ENCODE measurements around the gene CDH15.
A peak's percentile ranks its signal among the peaks of the same experiment; 100 is the strongest.
"Not testable (repeated sequence)": the region's sequence is repeated elsewhere in the genome, so short reads cannot be mapped to it uniquely, and the experiment has no call there.

CDH15 gene

DNA sequence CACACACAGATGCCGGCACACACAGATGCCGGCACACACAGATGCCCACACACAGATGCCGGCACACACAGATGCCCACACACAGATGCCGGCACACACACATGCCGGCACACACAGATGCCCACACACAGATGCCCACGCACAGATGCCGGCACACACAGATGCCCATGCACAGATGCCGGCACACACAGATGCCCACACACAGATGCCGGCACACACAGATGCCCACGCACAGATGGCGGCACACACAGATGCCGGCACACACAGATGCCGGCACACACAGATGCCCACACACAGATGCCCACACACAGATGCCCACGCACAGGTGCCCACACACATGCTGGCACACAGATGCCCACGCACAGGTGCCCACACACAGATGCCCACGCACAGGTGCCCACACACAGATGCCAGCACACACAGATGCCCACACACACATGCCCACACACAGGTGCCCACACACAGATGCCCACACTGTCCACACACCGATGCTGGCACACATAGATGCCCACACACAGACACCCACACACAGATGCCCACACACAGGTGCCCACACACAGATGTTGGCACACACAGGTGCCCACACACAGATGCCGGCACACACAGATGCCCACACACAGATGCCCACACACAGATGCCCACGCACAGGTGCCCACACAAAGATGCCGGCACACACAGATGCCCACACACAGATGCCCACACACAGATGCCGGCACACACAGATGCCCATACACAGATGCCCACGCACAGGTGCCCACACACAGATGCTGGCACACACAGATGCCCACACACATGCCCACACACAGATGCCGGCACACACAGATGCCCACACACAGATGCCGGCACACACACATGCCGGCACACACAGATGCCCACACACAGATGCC lies 17.2 kb downstream of the CDH15 start:
- not testable (repeated sequence) for DNase-seq

DNA sequence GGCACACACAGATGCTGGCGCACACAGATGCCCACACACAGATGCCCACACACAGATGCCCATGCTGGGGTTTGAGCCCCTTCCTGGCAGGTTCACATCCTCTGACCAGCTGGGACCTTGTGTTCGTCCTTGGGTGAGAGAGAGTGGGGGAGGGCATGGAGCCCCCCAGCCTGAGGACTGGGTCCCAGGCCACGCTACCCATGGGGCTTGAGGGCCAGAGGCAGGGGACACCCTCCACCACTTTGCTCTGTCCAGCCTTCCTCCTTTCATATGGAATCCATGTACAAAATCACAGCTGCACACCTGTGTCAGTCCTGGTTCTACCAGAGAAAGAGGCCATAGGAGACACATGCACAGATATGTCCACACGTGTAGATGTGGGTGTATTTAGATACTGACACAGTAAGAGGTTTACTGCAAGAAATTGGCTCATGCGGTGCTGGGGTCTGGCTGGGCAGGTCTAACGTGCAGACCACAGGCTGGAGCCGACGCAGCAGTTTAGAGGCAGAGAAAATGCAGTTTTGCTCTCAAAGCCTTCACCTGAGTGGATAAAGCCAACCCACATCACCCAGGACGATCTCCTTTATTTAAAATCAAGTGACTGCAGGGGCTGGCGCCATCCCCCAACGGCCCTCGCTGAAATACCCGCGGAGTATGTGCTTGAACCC lies 17.9 kb downstream of the CDH15 start:
- DNase-seq, result no peak

DNA sequence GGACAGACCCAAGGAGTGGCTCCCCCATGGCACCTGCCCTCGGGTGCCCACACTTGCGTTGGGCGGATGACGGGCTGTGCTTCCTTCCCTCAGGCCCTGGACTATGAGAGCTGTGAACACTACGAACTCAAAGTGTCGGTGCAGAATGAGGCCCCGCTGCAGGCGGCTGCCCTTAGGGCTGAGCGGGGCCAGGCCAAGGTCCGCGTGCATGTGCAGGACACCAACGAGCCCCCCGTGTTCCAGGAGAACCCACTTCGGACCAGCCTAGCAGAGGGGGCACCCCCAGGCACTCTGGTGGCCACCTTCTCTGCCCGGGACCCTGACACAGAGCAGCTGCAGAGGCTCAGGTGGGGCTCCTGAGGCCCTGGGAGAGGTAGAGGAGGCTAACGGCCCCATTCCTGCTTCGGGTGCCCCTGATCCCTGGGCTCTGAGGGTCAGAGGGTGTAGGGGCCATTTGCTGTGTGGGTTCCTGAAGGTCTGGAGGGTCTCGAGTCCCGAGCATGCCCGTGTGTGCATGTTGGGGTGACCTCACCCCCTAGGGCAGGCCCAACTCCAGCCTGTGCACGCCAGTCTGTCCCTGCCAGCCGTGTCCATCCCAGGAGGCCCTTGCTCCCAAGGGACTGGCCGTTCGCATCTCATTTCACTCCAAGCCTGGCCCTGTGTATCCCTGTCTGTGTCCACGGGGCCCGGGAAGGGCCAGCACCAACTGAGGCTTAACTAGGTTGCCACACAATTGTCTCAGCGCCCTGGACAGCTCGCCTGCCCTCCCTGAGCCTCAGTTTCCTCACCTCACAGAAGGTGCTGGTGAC lies 18.8 kb downstream of the CDH15 start:
- no peak for DNase-seq

DNA sequence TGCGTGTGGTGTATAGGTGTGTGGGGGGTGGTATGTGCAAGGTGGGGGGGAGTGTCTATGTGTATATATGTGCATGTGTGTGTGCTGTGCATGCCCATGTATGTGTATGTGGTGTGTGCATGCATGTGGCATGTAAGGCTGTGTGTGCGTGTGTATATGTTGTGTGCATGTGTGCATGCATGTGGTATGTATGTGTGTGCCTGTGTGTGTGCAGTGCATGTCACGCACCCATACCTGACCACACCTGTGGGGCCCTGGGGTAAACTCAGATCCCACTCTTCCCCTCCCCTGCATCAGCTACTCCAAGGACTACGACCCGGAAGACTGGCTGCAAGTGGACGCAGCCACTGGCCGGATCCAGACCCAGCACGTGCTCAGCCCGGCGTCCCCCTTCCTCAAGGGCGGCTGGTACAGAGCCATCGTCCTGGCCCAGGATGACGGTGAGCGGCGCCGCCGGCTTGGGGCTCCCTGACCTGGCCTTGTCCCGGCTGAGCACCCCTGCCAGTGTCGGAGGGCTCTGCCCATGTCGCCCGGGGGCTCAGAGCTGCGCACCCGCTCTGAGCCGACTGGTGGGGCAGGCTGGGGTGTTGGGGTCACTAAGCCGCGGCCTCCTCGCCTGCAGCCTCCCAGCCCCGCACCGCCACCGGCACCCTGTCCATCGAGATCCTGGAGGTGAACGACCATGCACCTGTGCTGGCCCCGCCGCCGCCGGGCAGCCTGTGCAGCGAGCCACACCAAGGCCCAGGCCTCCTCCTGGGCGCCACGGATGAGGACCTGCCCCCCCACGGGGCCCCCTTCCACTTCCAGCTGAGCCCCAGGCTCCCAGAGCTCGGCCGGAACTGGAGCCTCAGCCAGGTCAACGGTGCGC lies 19.7 kb downstream of the CDH15 start:
- DNase-seq, result no peak

DNA sequence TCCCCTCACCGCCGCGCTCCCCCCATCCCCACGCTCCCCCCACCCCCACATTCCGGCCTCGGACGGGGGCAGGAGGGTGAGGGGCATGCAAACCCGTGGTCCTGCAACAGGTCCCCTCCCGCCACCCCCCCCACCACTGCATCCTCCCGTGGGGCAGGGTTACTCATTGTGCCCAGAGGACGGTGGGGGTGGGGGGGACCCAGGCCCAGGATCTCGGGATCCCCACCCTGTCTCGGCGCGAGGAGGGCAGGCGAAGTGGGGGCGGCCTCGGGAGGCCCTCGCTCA lies 20.3 kb downstream of the CDH15 start:
- no peak for DNase-seq

DNA sequence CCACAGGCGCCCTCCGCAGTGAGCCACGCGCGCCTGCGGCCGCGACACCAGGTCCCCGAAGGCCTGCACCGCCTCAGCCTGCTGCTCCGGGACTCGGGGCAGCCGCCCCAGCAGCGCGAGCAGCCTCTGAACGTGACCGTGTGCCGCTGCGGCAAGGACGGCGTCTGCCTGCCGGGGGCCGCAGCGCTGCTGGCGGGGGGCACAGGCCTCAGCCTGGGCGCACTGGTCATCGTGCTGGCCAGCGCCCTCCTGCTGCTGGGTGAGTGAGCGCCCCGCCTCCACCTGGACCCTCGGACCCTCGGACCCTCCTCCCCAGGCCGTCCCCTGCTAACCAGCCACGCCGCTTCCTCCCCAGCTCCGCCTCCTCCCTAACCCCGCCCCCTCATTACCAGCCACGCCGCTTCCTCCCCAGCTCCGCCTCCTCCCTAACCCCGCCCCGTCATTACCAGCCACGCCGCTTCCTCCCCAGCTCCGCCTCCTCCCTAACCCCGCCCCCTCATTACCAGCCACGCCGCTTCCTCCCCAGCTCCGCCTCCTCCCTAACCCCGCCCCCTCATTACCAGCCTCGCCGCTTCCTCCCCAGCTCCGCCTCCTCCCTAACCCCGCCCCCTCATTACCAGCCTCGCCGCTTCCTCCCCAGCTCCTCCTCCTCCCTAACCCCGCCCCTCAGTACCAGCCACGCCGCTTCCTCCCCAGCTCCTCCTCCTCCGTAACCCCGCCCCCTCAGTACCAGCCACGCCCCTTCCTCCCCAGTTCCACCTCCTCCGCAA lies 20.8 kb downstream of the CDH15 start:
- peak; percentile 88 for DNase-seq

DNA sequence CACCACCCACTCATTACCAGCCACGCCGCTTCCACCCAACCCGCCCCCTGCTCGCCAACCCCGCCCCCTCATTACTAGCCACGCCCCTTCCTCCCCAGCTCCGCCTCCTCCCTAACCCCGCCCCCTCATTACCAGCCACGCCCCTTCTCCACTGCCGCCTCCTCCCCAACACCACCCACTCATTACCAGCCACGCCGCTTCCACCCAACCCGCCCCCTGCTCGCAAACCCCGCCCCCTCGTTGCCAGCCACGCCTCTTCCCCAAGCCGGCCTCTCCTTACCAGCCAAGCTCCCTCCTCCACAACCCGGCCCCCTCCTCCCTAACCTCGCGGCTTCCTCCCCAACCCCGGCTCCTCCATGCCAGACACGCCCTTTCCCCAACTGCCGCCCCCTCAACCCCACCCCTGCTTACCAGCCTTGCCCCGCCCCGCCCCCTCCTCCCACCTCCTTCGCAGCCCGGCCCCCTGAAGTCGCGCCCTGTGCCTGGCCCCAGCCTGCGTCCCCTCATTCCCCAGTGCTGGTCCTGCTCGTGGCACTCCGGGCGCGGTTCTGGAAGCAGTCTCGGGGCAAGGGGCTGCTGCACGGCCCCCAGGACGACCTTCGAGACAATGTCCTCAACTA lies 21.5 kb downstream of the CDH15 start:
- peak; percentile 81 for DNase-seq

DNA sequence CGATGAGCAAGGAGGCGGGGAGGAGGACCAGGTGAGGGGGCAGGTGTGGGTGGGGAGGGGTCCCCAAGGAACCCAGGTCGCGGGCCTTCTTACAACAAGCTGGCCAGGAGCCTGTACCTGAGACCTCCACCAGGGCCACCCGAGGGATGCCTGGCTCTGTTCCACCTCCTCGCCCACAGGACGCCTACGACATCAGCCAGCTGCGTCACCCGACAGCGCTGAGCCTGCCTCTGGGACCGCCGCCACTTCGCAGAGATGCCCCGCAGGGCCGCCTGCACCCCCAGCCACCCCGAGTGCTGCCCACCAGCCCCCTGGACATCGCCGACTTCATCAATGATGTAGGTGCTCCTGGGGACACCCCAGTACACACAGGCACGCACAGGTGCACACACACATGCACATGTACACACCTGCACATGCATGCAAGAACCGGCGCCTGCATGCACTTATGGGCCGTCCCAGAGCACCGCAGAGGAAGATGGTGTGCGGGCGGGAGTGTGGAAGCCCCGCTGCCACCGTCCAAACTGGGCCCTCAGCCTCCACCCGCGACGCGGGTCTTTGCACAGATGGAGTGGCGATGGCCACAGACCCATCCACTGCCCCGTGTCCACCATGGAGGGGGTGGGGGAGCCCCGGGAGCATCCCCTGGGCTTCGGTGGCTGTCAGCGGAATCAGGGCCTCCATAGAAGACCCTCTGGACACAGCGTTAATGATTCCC lies 22.2 kb downstream of the CDH15 start:
- DNase-seq, result no peak

DNA sequence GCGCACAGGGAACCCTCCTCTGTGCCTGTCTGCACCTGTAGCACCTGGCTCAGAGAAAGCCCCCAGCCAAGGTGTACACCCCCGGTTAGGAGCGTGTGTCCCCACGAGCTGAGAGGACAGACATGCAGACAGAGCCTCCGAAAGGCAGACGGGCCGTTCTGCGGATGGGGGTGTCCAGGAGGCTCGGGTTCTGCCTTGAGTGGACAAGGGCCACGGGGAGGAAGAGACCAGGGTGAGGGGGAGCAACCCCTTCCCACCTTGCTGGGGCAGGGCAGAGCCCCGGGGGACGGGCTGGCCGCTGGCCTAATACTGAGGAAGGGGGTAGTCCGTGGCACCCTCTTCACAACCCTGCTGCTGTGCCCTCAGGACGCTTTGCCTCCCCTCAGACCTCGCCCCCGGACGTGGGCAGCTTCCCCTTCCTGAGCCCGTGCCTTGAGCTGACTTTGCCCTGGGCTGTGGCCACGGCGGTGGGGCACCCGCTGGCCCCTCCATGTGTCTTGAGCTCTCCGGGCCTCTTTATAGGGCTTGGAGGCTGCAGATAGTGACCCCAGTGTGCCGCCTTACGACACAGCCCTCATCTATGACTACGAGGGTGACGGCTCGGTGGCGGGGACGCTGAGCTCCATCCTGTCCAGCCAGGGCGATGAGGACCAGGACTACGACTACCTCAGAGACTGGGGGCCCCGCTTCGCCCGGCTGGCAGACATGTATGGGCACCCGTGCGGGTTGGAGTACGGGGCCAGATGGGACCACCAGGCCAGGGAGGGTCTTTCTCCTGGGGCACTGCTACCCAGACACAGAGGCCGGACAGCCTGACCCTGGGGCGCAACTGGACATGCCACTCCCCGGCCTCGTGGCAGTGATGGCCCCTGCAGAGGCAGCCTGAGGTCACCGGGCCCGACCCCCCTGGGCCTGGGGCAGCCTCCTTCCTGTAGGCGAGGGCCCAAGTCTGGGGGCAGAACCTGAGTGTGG lies 23.1 kb downstream of the CDH15 start:
- no peak for DNase-seq

DNA sequence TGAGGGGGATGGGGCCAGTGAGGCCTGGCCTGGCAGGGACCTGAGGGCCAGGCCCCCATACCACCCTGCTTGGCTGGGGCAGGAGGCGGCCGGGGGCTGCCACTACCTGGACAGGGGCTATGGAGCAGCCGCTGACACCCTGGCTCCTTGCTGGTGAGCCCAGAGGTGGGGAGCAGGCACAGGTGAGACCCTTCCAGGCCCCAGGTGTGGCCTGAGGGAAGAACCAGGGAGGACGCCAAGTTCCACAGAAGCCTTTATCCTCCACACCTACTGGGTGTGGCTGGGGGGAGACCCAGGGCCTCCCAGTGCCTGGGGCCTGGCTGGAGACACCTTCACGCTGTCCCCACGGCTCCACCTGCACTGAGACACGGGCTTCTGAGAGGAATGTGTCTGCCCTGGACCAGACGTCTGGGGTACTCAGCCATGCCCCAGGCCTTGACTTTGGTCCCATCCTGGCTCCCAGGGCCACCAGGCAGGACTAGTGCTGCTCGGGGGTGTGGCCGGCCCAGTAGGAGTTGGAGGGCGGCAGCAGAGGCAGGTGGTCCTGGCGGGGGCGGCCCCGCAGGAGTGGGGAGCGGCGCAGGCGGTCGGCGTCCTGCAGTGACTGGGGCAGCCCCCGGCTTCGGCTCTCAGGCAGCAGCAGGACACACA lies 24.1 kb downstream of the CDH15 start:
- no peak for DNase-seq

DNA sequence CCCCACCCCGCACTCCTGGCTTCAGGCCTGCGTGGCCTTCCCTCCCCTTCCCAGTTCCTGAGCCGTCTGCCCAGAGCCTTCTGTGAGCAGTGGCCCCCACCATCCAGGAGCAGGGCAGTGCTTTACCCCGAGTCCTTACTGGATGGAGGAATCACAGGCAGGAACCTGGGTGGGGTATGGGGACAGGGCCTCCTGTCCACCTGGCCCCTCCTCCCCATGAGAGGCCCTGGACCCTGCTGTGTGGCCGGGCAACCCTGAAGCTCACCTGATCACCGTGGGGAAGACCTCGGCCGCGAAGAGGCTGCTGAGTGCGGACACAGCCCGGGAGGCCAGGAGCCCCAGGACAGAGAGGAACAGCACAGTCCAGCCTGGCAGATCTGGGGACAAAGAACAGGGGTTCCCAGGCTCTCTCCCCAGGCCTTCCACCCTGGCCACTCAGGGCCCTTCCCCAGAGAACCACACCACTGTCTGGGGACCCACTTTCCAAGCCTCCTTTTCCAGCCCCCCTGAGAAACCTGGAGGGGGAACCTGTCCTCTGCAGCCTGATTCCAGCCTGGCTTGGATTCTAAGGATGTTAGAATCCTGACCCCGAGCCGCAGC lies 25.6 kb downstream of the CDH15 start:
- DNase-seq, result no peak

DNA sequence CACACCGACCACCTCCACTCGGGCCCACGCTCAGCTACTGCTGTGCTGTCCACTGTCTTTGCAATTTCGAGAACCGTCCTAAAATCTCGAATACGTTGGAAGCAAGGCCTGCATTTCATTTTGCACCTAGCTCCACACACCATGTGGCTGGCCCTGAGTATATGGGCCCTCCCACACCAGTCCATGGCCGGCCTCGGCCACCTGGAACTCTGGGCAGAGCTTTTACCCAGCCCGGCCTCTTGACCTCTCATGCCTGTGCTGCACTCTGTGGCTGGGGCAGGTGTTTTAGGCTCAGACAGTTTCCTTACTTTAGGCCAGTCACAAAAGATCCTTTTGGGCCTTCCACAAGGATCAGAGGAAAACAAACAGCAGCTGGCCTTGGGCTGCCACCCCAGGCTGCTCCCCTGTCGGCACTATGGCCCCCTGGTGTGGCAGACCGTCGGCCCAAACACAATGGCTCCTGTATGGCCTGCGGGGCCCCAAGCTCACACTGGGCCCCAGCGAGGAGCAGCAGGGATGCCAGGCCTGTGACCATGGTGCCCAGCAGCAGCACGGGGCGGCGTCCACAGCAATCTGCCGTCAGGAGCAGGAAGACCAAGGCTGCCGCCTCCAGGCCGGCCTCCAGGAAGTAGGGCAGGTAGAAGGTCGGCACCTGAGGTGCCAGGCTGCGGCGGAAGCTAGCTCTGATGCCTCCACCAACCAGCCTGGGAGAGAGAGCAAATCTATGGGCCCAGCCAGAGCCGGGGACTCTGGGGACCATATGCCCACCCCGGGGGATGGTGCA lies 26.3 kb downstream of the CDH15 start:
- no peak for DNase-seq

DNA sequence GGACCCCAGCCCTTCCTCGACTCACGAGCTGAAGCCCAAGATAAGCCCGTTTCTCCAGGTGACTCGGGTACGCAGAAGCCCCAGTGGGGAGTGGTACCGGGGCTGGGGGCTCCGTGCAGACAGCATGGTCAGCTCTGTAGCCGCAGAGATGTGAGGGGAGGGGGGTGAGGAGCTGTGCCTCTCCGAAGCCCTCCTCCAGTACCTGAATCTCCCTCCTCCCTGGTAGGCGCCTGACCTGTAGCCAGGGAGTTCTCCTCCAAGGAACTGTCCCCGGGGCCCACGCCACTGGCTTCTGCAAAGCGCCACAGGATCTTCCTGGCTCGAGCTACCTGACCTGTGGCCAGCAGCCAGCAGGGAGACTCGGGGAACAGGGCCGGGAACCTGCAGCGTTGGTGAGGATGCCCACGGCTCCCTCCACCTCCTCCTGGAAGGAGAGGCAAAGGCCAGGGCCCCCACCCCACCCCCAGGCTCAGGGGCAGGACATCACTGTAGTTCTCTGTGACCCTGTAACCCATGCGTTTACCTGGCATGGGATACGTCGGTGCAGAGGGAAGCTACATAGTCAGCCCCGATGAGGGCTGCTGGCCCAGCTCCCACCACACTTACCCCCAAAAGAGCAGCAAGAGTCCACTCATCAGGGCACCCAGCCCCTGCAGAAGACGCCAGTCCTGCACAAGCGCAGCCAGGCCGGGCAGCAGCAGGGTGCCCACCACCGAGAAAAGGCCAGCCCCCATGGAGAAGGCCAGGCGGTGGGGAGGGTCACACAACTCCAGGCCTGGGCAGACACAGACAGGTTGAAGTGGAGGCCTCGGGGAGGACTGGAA lies 27.1 kb downstream of the CDH15 start:
- DNase-seq, result no peak

DNA sequence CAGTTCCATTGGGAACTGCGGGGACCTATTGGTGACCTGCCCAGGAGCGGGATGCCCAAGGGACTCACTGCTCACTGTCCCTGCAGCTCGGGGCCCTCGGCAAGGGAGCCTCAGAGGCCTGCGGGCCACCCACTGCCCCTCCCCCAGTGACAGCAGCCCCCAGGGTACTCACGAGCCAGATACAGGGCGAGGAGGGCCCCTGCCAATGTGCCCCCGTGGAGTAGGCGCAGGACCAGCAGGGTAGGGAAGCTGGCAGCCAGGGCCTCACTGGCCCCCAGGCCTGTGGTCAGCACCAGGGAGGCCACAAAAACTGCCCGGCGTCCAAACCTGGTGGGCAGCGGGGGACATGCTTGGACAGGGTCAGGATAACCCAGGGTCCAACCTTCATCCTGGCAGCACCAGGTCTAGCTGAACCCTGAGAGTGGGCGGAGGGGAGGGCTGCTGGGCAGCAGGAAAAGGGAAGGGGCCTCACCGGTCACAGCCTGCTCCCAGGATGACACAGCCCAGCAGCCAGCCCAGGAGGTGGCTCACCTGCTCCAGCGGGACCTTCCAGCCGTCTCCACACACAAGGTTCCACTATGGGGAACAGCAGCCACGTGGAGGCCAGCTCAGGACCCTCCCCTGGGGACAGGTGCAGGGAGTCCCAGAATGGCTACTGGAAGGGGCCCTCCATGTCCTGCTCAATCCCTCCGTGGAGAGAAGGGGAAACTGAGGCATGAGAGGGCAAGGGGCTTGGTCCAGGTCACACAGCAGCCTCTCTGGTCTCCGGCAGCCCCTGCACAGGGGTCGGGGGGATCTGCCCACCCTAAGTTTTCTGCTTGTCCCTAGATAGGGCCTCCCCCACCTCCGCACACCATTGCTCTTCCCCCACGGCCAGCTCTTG lies 27.9 kb downstream of the CDH15 start:
- no peak for DNase-seq

DNA sequence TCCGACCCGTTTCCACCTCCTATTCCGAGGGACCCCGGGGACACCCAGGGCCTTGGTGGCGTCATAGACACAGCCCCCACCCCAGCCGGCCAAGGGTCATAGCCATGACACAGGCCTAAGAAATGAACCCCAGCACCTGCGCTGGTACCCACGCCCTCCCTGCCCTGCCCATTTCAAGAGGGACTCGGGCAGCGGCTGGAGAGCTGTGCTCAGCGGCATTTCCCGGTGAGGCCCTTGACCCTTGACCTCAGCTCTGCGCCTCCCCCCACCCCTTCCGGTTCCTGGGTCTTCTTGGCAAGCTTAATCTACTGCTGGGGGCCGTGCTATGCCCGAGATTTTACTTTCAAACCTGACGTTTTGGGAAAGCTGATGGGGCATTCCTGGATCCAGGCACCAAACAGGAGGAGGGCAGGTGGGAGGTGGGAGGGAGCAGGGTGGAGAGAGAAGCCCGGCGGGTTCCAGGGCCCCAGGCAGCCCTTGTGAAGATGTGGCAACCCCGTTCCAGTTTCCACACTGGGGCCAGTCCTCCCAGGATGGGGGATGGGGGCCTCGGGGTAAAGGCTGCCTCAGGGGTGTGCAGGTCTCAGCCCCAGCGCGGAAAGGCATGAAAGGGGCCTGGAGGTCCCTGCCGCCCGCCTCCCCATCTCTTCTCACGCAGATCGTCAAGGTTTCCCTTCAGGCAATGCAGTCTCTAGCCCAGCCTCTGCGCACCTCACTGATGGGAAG lies 28.7 kb downstream of the CDH15 start, which contains the start of gene SLC22A31:
Gene SLC22A31, minus strand, starts transcription at position 414 of the 726 bp plus-strand sequence. Its CDS starts 36 bp downstream, at position 378.
- DNase-seq, result no peak

Data from stimulated activated CD4-positive, alpha-beta T cell treated with anti-CD3 and anti-CD28 coated beads, Interleukin-1b, Interleukin-23, amount 100 ng/mL, for 48 hours (primary cell).